Activated CD4-positive, alpha-beta T cell treated with anti-CD3 and anti-CD28 coated beads for 24 hours (primary cell): ENCODE data around the gene ZMYND8.
"Not testable (repeated sequence)": the region's sequence is repeated elsewhere in the genome, so short reads cannot be mapped to it uniquely, and the experiment has no call there.

Experiments used
- DNase-seq, 2 donors: peaks; one replicate each; pipeline ENCODE4 v3.0.0-alpha.2; 2020; ENCODE audit warnings: low read depth in 2 of 2

Gene ZMYND8

DNA sequence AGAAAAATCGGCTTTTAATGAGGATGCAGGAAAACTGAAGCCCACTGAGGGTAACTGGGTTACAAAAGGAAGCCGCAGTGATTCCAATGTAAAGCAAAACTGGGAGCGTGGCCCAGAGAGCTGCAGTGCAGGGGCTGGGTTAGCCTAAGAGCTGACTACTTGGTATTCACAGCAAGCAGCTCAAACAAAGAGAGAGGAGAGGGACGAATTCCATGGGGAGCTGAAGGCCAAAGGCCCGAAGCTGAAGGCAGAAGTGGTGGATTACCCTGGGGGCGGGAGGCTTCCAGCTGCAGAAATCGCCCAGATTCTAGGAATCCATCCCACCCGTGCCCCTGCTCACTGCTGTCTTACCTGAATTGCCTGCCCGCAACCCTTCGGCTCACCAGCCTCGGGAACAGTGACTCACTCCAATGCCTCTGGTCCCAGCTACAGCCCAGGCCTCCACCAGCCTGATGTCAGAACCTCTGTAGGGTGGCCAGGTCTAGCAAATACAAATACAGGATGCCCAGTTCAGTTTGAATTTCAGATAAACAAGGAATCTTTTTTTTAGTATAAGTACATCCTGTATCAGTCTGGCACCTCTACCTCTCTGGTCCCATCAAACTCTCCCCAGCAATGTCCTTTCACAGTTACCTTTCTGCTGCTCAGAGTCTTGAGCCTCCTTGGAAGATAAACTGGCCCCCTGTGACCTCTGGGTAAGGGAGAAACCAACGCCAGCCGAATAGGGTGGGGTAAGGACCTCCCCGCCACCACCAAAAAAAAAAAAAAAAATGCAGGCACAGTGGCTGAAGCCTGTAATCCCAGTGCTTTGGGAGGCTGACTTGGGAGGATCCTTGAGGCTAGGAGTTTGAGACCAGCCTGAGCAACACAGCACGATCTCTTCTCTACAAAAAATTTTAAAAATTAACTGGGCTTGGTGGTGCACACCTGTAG lies 14.6 kb upstream of the ZMYND8 start:
- no peak for DNase-seq

GRCh38 chr20:47370214-47370613 lies 13.7 kb upstream of the ZMYND8 start:
- DNase-seq = no peak

DNA sequence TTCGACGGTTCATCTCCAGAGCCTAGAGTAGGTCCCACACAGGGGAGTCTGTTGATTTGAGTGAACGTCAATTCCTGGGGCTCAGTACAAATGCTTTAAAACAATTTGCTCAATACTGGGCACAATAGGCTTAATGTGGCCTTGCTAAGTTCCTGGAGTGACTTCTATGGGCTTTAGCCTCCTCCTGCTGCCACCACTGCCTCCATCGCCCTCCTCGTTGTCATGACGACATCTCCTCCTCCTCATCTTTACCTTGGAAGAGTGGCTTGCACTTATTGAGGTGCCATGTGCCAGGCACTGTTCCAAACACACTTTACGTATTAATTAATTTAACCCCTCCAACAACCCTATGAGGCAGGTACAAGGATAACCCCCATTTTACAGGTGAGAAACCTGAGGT lies 11.8 kb upstream of the ZMYND8 start:
- no peak for DNase-seq

DNA sequence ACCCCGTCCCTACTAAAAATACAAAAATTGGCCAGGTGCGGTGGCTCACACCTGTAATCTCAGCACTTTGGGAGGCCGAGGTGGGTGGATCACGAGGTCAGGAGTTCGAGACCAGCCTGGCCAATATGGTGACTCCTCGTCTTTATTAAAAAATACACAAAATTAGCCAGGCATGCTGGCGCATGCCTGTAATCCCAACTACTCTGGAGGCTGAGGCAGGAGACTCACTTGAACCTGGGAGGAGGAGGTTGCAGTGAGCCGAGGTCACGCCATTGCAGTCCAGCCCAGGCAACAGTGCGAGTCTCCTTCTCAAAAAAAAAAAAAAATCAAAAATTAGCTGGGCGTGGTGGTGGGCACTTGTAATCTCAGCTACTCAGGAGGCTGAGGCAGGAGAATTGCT lies 9.8 kb upstream of the ZMYND8 start:
- not testable (repeated sequence) for DNase-seq

GRCh38 chr20:47365023-47365764 lies 8.7 kb upstream of the ZMYND8 start:
- no peak for DNase-seq

DNA sequence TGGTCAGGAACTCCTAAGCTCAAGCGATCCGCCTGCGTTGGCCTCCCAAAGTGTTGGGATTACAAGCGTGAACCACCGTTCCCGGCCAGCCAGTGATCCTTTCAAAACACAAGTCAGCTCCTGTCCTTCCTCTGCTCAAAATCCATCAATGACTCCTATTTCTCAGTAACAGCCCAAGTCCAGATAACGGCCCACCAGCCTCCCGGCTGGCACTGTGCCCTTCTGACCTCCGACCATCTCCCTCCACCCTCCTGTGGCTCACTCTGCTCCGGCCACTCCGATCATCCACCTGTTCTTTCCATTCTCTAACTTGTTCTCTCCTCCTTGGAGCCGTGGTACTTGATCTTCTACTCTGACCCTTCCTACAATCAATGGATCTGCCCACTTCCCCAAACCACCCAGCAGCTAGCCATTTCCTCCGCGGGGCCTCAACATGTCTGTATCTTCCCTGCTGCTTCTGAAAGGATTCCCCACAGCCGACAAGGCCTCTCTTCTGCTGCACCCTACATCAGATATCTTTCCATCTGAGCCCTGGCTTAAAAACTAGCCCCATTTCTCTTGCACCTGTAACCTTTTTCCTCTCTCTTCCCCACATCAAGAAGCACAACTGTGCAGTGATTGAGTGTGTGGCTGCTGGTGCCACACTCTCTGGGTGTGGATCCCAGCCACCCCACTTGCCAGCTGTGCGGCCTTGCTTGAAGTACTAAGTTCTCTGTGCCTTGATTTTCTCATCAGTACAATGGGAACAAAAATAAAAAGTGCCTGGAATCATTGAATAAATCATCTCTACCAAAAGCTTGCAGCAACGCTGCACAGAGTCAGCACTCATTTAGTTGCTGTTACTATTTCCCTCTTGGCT lies 6.1 kb upstream of the ZMYND8 start:
- no peak for DNase-seq

DNA sequence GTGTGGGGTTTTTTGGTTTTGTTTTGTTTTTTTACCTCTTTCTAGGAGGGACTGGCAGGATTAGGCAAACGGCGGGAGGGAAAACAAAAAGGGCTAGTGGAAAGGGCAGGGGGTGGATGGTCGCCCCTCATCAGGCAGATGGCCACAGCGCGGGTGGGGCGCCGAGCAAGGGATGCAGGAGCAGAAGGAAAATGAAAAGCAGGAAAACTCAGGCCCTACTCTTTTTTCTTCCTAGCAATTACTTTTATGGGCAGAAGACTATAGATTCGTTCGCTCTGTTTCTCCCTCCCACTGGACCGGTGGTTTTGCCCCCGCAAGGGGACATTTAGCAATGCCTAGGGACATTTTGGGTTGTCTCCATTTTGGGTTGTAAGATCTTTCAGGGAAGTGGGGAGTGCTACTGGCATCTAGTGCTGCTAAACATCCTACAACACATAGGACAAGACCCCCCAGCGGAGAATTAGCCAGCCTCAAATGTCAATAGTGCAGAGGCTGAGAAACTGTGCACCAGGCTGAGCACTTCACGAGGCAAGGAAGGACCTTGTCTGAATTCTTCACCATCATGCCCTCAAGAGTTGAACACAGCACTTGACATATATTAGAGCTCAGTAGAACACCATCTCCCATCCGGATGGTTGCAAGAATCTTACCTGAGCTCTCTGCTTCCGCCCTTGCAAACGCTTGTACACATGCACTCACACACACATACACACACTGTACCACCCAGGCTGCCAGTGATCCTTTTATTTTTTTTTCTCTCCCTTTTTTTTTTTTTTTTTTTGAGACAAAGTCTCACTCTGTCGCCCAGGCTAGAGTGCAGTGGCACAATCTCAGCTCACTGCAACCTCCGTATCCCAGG lies 4.8 kb upstream of the ZMYND8 start:
- DNase-seq = no peak

GRCh38 chr20:47360297-47361056 lies 4.0 kb upstream of the ZMYND8 start:
- DNase-seq = no peak

DNA sequence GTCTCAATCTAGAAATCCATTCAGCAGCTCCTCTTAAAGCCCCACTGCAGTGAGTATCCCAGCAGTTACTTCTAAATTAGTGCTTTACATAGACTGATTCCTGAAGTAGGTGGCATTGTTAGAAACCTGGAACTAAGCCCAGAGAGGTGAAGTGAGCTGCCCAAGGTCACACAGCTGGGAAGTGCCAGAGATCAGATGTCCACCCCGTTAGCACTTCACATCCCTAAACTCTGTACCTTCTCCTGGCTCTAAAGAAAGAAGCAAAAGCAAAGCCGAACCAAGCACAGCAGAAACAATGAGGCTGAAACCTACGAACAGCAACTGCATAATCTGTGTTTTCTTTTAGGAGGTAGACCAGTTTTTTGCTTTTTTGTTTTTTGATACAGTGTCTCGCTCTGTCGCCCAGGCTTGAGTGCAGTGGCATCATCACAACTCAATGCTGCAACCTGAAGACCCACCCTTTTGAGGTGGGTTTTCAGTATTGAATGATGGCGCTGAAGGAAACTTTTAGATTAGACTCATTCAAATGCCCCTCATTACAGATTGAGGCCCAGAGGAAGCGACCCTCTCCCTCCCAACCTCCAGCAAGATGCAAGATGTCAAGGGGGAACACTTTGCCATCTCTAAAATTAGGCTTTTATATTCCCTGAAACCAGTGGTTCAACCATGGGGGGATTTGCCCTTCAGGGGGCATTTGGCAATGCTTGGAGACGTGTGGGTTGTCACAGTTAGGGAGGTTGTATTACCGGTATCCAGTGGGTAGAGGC lies 3.2 kb upstream of the ZMYND8 start:
- DNase-seq = no peak

DNA sequence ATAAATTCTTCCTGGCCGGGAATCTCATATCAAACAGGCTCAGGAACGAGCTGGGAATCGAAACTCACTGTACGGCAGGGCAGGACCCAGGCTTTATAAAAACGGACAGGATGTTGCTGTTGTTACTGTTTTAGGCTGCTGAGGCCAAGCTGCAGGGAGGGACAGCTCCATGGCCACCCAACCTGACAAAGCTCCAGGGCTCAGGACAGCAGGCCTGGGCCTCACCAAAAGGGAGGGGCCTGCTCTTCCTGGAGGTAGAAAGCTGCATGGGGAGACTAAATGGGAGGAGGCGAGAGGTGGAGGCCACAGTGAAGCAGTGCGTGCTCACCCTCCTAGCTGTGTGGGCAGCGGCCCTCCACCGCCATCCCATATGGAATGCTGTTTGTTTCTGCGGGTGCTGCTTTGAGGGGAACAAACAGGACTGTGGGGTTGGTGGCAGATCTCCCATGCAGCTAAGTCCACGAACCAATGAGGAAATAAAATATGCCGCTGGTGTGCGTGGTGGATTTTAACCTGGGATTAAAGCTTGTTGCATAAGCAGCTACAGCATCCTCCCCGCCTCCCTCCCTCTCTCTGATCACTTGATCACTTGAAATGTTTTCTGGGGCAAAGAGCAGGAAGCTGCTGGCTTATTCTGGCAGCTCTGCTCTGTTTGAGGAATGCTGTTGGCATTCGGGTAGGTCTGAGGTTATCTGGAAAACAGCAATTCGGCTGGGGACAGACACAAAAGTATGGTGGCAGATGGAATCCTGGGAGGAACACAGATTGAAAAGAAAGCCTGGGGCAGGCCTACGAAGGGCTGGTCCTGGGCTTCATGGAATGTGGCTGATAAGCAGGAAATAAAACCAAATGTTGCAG lies 2.4 kb upstream of the ZMYND8 start:
- DNase-seq = no peak

- no peak for DNase-seq
Measured at GRCh38 chr20:47358039-47358671, 1.7 kb upstream of the ZMYND8 start.

- peak; percentile 56 to 59 for DNase-seq
Measured at GRCh38 chr20:47357296-47358038, 968 bp upstream of the ZMYND8 start.

DNA sequence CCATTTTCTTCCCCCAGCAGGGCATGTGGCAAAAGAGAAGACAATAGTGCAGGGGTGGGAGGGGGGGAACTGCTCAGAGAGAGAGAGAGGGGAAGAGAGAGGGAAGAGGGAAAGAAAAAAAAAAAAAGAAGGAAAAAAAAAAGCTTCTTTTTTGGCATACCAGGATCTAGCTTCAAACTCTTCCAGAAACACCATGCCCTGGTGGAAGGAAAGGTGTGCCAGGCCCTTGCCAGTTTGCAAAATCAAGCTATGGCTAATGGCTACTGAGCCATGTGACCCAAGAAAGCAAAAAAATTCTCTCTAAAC lies 326 bp downstream of the ZMYND8 start:
- no peak for DNase-seq

GRCh38 chr20:47355489-47356219 lies 845 bp downstream of the ZMYND8 start:
- no peak for DNase-seq

- no peak for DNase-seq
Measured at GRCh38 chr20:47354714-47355488, 1.6 kb downstream of the ZMYND8 start.

DNA sequence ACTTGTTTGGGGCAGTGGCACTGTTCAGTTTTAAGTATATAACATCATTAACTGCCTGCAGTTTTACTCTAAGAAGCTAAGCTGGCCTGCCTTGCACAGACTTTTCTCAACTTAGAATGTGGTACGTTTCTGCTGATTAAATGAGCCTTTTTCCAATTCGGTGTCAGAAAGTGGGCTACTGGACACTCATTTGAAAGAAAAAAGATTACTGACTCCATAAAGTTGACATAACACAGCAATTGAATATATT lies 2.1 kb downstream of the ZMYND8 start:
- DNase-seq = no peak
